Neural progenitor cell (in vitro differentiated cells): Measurements from ENCODE around the gene LILRA1. TPM values are rescaled to one million over a fixed set of nuclear protein-coding genes. Genes with fewer than 3 reads are reported as not detected.
"Not testable (repeated sequence)": the region's sequence is repeated elsewhere in the genome, so short reads cannot be mapped to it uniquely, and the experiment has no call there.

Source experiments
- DNase-seq: peaks from one replicate; pipeline ENCODE4 v3.0.0-alpha.2; 2016; ENCODE audit warnings: low spot score
- H2AFZ ChIP-seq: fragments of 200-600 bp; sonication (generic); replicated peaks from 2 replicates; pipeline ENCODE4 v1.6.1; 2016; ENCODE audit warnings: antibody characterized with exemption
- H3F3A ChIP-seq: fragments of 200-600 bp; sonication (generic); 2 replicates; pipeline ENCODE4 v1.6.1; 2016; ENCODE audit warnings: antibody characterized with exemption, low read depth
- H3K27ac ChIP-seq: fragments of 200-600 bp; sonication (generic); 2 replicates; pipeline ENCODE4 v1.5.1; 2016; ENCODE audit warnings: mild to moderate bottlenecking
- H3K27me3 ChIP-seq: fragments of 200-600 bp; sonication (generic); 2 replicates; pipeline ENCODE4 v1.6.1; 2016; ENCODE audit warnings: mild to moderate bottlenecking, moderate library complexity
- H3K36me3 ChIP-seq: fragments of 200-600 bp; sonication (generic); 2 replicates; pipeline ENCODE4 v1.5.1; 2016
- H3K4me1 ChIP-seq: fragments of 200-600 bp; sonication (generic); 2 replicates; pipeline ENCODE4 v1.6.1; 2016; ENCODE audit warnings: mixed run types
- H3K4me2 ChIP-seq: fragments of 200-600 bp; sonication (generic); 2 replicates; pipeline ENCODE4 v1.6.1; 2016
- H3K4me3 ChIP-seq: fragments of 200-600 bp; sonication (generic); 2 replicates; pipeline ENCODE4 v1.5.1; 2016
- H3K79me2 ChIP-seq: fragments of 200-600 bp; sonication (generic); 2 replicates; pipeline ENCODE4 v1.6.1; 2016; ENCODE audit warnings: low read depth
- H3K9ac ChIP-seq: fragments of 200-600 bp; sonication (generic); 2 replicates; pipeline ENCODE4 v1.6.1; 2016
- H3K9me3 ChIP-seq: fragments of 200-600 bp; sonication (generic); 2 replicates; pipeline ENCODE4 v1.5.1; 2016; ENCODE audit warnings: low read depth
- H4K20me1 ChIP-seq: fragments of 200-600 bp; sonication (generic); 2 replicates; pipeline ENCODE4 v1.6.1; 2016; ENCODE audit warnings: low read depth
- H3K27ac Mint-ChIP-seq: 3 replicates; pipeline ENCODE4 v1.8.0; 2021; ENCODE audit warnings: mixed read lengths
- H3K27me3 Mint-ChIP-seq: 2 replicates; pipeline ENCODE4 v1.8.0; 2022; ENCODE audit warnings: low read depth, mild to moderate bottlenecking, inconsistent platforms, moderate library complexity, mixed read lengths; ENCODE audit not compliant: insufficient read depth
- H3K36me3 Mint-ChIP-seq: 3 replicates; pipeline ENCODE4 v1.8.0; 2021; ENCODE audit warnings: mixed read lengths
- H3K4me1 Mint-ChIP-seq: 3 replicates; pipeline ENCODE4 v1.8.0; 2021; ENCODE audit warnings: mixed read lengths
- H3K4me3 Mint-ChIP-seq: 3 replicates; pipeline ENCODE4 v1.8.0; 2021; ENCODE audit warnings: mild to moderate bottlenecking, moderate library complexity, mixed read lengths
- H3K9me3 Mint-ChIP-seq: 3 replicates; pipeline ENCODE4 v1.8.0; 2020; ENCODE audit warnings: mixed read lengths
- EZH2 ChIP-seq: fragments of 200-600 bp; sonication (generic); IDR thresholded peaks from 2 replicates; pipeline ENCODE4 v1.6.1; 2017; ENCODE audit warnings: antibody characterized with exemption, mild to moderate bottlenecking, moderate library complexity
- EZH2phosphoT487 ChIP-seq: fragments of 200-600 bp; sonication (generic); IDR thresholded peaks from 2 replicates; pipeline ENCODE4 v1.6.1; 2017; ENCODE audit warnings: antibody characterized with exemption
- total RNA-seq: library from RNA; depleted of rRNA; stranded (reverse); fragments of >200 nt; gene quantifications from 2 replicates; pipeline ENCODE4 v1.2.3, GENCODE V29; 2015; ENCODE audit warnings: low replicate concordance
- TF ChIP-seq, protein P1 (sequence below): fragments of 200-600 bp; sonication (generic); IDR thresholded peaks from 2 replicates; pipeline ENCODE4 v1.5.1; 2017; ENCODE audit warnings: antibody characterized with exemption, mild to moderate bottlenecking

Gene LILRA1
- not detected in 2 replicates for total RNA-seq

DNA sequence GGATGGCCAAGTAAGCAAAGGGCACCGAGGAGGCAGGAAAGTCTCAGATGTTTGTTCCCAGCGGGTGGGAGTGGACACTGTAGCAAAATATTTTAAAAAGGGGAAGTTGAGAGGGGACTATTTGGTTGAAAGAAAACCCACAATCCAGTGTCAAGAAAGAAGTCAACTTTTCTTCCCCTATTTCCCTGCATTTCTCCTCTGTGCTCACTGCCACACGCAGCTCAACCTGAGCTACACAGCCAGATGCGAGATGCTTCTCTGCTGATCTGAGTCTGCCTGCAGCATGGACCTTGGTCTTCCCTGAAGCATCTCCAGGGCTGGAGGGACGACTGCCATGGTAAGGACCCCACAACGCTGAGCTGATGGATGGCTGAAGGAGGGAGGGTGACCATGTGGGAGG is at the start of gene LILRA1:
Gene LILRA1, plus strand, starts transcription at position 188 of the 400 bp plus-strand sequence. CDS start 613 bp downstream, outside the sequence.
- H3K9me3 ChIP-seq, H3K27ac Mint-ChIP-seq, H3K79me2 ChIP-seq, H3F3A ChIP-seq, H3K27ac ChIP-seq, H3K9ac ChIP-seq, H3K4me1 ChIP-seq, H3K27me3 ChIP-seq, H3K4me3 ChIP-seq, H2AFZ ChIP-seq, H3K36me3 ChIP-seq, H3K4me1 Mint-ChIP-seq, H3K36me3 Mint-ChIP-seq, H3K27me3 Mint-ChIP-seq, H3K4me3 Mint-ChIP-seq, DNase-seq, H4K20me1 ChIP-seq, H3K4me2 ChIP-seq: not testable (repeated sequence)
- H3K9me3 Mint-ChIP-seq = peaks cover 29% of the 10 kb centered on the region

DNA sequence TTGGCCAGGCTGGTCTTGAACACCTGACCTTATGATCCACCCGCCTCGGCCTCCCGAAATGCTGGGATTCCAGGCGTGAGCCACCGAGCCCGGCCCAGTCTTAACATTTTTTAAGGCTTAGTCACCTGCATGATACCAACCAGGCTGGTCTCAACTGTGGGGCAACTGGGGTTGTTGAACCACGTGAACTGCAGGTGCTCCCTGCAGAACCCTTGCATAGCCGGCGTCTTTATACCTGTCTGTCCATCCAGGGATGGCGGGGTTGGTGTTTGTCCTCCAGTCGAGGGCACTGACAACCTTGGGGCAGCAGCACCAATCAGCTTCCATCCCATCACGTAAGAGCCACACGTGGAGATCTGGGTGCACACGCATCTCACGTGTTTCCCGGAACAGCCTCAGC is 44.6 kb upstream of the LILRA1 start:
- Histone ChIP-seq H3K9ac (no peak overlapping the region), H3K36me3 (no peaks in the 10 kb centered on the region), H3K27me3 (no peaks in the 10 kb centered on the region), H3K9me3 (no peaks in the 10 kb centered on the region), H3F3A (no peaks in the 10 kb centered on the region), H3K4me3 (no peak overlapping the region), H3K4me1 (no peaks in the 10 kb centered on the region), H4K20me1 (no peaks in the 10 kb centered on the region), H3K27ac (no peak overlapping the region), H3K4me2 (no peak overlapping the region), H2AFZ (no peak overlapping the region), H3K79me2 (no peaks in the 10 kb centered on the region)
- Mint-ChIP-seq H3K9me3 (peaks cover 28% of the 10 kb centered on the region), H3K27ac (no peak overlapping the region), H3K36me3 (no peaks in the 10 kb centered on the region), H3K27me3 (no peaks in the 10 kb centered on the region), H3K4me3 (no peak overlapping the region), H3K4me1 (no peaks in the 10 kb centered on the region)
- no peak for DNase-seq
- TF ChIP-seq, protein P1, sequence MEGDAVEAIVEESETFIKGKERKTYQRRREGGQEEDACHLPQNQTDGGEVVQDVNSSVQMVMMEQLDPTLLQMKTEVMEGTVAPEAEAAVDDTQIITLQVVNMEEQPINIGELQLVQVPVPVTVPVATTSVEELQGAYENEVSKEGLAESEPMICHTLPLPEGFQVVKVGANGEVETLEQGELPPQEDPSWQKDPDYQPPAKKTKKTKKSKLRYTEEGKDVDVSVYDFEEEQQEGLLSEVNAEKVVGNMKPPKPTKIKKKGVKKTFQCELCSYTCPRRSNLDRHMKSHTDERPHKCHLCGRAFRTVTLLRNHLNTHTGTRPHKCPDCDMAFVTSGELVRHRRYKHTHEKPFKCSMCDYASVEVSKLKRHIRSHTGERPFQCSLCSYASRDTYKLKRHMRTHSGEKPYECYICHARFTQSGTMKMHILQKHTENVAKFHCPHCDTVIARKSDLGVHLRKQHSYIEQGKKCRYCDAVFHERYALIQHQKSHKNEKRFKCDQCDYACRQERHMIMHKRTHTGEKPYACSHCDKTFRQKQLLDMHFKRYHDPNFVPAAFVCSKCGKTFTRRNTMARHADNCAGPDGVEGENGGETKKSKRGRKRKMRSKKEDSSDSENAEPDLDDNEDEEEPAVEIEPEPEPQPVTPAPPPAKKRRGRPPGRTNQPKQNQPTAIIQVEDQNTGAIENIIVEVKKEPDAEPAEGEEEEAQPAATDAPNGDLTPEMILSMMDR = no peak
- TF ChIP-seq EZH2 = no peak
- no peak for TF ChIP-seq EZH2phosphoT487

DNA sequence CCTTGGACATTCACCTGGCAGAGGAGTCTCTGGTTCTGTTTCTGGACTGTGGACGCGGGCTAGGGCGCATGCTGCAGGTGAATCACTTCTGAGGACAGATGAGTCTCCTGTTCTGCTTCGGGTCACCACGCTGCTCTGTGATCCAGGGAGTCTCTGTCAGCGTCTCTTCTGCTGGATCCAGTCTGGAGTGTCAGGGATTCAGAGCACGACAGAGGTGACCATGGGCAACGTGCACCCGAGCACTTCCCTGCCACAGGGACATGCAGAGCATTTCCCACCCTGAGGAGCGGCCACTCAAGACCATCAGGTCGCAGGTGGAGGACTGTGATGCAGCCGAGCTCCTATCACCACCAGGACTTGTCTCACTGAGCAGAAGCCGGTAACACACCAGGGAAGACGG is 44.2 kb upstream of the LILRA1 start:
- Histone ChIP-seq H3K4me1 (no peaks in the 10 kb centered on the region), H3K27ac (no peak overlapping the region), H3K79me2 (no peaks in the 10 kb centered on the region), H3F3A (no peaks in the 10 kb centered on the region), H2AFZ (no peak overlapping the region), H3K9me3 (no peaks in the 10 kb centered on the region), H3K36me3 (no peaks in the 10 kb centered on the region), H4K20me1 (no peaks in the 10 kb centered on the region), H3K9ac (no peak overlapping the region), H3K27me3 (no peaks in the 10 kb centered on the region), H3K4me3 (no peak overlapping the region), H3K4me2 (no peak overlapping the region)
- TF ChIP-seq, protein P1 = no peak
- TF ChIP-seq EZH2phosphoT487 = no peak
- TF ChIP-seq EZH2 = no peak
- Mint-ChIP-seq H3K4me3 (no peak overlapping the region), H3K9me3 (peaks cover 27% of the 10 kb centered on the region), H3K27ac (no peak overlapping the region), H3K27me3 (no peaks in the 10 kb centered on the region), H3K4me1 (no peaks in the 10 kb centered on the region), H3K36me3 (no peaks in the 10 kb centered on the region)
- DNase-seq = no peak

DNA sequence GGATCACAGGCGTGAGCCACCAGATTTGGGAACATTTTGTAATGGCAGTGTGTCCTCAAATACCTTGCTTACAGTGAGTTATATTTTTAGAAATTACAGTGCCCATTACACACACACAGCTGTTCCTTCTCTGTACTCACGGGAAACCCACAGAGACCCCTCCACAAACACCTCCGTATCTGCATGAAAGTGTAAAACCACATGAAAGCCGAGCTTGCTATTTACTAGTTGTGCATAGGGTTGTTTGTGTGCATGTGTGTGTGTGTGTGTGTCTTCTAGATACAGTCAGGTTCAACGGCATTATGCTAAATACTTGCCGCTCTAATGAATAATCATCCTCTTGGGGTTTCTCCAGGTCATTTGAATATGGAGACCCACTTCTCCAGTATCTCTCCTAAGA is 42.1 kb upstream of the LILRA1 start:
- peaks cover 30% of the 10 kb centered on the region for H3K9me3 Mint-ChIP-seq
- no peaks in the 10 kb centered on the region for H3K36me3 ChIP-seq
- no peaks in the 10 kb centered on the region for H3K27me3 Mint-ChIP-seq
- TF ChIP-seq, protein P1 = no peak
- TF ChIP-seq EZH2 (no peak), EZH2phosphoT487 (no peak)
- no peaks in the 10 kb centered on the region for H3K9me3 ChIP-seq
- no peaks in the 10 kb centered on the region for H3F3A ChIP-seq
- H3K27ac Mint-ChIP-seq = no peak overlapping the region
- no peak for DNase-seq
- H4K20me1 ChIP-seq = no peaks in the 10 kb centered on the region
- no peak overlapping the region for H3K4me3 Mint-ChIP-seq
- H3K4me1 Mint-ChIP-seq = no peaks in the 10 kb centered on the region
- H3K27ac ChIP-seq = no peak overlapping the region
- no peak overlapping the region for H3K4me2 ChIP-seq
- no peak overlapping the region for H3K4me3 ChIP-seq
- no peaks in the 10 kb centered on the region for H3K4me1 ChIP-seq
- H3K27me3 ChIP-seq = no peaks in the 10 kb centered on the region
- H3K36me3 Mint-ChIP-seq = no peaks in the 10 kb centered on the region
- no peak overlapping the region for H3K9ac ChIP-seq
- no peaks in the 10 kb centered on the region for H3K79me2 ChIP-seq
- H2AFZ ChIP-seq = no peak overlapping the region
